Measurements from ENCODE around the gene MAGI2.

DNA sequence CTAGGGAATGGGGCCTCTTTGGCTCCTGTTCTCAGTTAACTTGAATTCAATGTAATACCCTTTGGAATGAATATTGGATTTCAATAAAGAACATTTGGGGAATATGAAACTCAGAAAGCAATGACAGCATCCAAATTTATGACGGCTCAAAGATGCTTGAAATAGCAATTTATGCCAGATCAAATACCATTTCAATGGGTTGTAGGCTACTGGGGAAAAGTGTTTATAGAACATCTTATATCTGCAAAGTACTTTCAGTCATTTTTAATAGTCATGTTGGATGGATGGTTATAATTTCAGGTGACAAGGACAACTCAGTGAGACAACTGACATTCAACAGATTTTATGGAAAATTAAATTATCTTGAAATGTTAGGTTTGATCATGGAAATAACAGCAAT lies 882.2 kb downstream of the MAGI2 start:
- no peak for TF ChIP-seq EZH2 (IDR thresholded peaks at IDR 0.05; ENCODE audit: insufficient read depth, poor library complexity, severe bottlenecking)
- no peak for TF ChIP-seq EZH2phosphoT487 (IDR thresholded peaks at IDR 0.05; ENCODE audit: insufficient read depth, low read depth)
